Stimulated activated CD4-positive, alpha-beta T cell treated with anti-CD3 and anti-CD28 coated beads, TNF-alpha, amount 100 ng/mL, for 1 hour (primary cell): ENCODE results near the gene LARGE1.
"Not testable (repeated sequence)": the region's sequence is repeated elsewhere in the genome, so short reads cannot be mapped to it uniquely, and the experiment has no call there.

Experiments used
- DNase-seq, 3 donors: peaks; one replicate each; pipeline ENCODE4 v3.0.0-alpha.2; 2020; ENCODE audit warnings: low read depth in 3 of 3, low spot score in 1 of 3

The LARGE1 gene

DNA sequence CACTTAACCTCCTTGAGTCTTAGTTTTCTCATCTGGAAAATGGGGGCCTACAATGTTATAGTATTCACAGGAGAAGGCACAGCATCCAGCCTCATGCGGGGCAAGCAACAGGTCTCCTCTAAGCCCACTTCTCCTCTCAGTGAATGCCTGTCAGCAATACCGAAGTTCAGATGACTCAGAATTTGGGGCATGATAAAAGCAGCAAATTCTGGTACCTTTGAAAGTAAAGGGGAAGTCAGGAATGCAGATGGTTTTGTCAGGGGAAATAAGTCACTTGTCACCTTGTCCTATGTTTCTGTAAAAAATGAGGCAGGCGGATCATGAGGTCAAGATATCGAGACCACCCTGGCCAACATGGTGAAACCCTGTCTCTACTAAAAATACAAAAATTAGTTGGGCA lies 350.2 kb downstream of the LARGE1 start:
- DNase-seq: no peak

DNA sequence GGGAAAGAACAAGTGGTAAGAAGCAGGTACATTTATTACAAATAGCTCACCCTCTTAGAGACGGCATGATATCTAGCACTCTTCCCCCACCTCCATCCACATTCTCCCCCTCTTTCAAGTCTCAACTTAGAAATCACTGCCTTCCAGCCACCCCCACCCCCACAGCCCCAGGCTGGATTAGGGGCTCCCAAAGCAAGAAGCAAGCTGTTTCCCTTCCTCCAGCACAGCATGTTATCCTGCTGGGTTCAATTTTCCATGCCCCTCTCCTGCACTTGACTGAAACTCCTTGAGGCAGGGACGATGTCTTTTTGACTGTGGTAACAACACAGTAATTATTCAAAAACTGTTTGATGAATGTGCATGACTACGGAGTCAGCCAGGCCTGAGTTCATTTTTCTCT lies 350.7 kb downstream of the LARGE1 start:
- DNase-seq: no peak

GRCh38 chr22:33569018-33569417 lies 351.3 kb downstream of the LARGE1 start:
- no peak for DNase-seq

- DNase-seq: not testable (repeated sequence)
Observed at GRCh38 chr22:33566495-33566894, 353.8 kb downstream of the LARGE1 start.

DNA sequence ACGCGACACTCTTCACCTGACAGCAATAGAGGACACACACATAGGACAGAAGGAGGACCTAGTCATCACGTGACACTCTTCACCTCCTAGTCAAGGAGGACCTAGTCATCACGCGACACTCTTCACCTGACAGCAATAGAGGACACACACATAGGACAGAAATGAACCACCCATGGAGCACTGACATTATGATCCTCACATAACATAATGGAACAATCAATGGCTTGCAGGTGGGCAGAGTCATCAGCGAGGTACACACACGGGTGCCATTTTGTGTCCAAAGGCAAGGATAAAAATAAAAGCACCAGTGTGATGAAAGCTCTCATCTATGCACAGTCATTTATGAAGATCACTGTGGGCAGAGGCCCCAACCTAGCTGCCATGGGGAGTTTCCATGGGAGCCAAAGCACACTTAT lies 354.7 kb downstream of the LARGE1 start:
- no peak for DNase-seq

- no peak for DNase-seq
Observed at GRCh38 chr22:33564683-33565082, 355.6 kb downstream of the LARGE1 start.

GRCh38 chr22:33563220-33563964 lies 356.9 kb downstream of the LARGE1 start:
- DNase-seq: no peak

- DNase-seq: no peak
Observed at GRCh38 chr22:33562501-33562900, 357.8 kb downstream of the LARGE1 start.

DNA sequence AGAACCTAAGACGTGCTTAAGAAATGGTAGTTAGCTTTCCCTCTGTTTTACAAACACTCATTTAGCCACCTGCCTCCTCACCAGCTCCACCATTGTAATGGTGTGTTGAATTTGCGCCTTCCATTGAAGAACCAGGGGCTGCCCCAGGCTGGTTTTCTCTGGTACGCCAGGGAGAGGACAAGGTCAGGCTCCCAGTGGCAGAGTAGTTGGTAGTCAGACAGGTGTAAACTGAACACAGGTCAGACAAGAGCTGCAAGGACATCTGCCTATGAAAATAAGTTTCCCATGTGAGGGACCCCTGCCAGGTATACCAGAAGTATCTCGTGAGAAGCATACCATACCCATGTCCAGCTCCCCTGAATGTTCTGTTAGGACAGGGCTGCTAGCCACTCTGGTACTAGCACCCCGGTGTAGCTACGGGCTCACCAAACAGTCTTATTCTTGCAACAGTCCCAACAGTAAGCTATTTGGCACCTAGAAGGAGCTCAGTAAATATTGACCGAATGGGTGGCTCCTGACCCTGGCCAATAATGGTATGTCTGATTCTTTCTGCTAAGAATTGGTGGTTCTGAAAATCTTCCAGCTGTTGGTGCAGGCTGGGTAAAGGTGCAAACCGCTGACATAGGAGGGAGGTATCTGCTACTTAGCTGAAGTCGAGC lies 359.0 kb downstream of the LARGE1 start:
- DNase-seq: no peak

DNA sequence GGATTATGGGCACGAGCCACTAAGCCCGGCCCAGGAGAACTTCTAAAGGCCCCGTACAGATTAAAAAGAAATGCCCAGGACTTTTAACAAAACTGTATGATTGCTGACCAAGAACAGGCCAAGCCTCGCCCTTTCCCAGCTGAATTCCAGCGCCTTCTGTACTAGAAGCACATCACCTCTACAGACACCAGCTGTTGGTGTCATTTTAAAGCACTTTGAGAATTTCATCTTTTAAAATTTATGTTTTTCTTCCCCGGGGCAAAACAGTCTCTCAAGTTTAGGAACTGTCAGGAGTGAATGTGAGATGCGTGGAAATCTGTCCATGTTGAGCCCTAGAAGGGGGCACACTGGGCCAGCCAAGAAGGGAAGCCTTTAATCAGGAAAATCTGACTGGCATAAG lies 362.4 kb downstream of the LARGE1 start:
- no peak for DNase-seq

DNA sequence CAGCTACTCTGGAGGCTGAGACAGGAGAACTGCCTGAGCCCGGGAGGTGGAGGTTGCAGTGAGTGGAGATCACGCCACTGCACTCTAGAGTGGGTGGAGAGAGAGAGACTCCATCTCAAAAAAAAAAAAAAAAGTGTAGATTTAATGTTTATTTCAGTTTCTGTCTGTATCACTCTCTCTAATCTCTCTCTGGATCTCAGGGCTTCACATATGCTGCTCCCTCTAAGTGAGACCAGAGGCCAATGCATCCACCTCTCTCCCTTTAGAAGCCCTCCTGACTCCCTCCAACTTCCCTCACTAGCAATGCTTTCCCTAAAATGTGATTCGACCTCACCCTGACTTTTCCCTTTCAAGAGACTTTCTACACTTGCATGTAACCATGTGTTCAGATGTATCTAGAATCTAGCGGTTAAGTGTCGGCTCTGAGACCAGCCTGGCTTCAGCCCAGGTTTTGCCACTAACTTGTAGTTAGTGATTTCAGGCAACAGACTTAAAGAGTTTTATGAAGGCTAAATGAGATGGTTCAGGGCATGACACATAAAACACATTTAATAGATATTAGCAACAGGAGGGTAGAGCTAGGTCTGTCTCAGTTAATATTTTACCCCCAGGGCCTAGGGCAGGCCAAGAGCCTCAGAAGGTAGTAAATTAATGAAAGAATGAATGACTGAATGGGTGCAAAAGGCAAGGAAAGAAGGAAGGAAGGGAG lies 364.3 kb downstream of the LARGE1 start:
- no peak for DNase-seq

GRCh38 chr22:33553493-33553892 lies 366.8 kb downstream of the LARGE1 start:
- no peak for DNase-seq

DNA sequence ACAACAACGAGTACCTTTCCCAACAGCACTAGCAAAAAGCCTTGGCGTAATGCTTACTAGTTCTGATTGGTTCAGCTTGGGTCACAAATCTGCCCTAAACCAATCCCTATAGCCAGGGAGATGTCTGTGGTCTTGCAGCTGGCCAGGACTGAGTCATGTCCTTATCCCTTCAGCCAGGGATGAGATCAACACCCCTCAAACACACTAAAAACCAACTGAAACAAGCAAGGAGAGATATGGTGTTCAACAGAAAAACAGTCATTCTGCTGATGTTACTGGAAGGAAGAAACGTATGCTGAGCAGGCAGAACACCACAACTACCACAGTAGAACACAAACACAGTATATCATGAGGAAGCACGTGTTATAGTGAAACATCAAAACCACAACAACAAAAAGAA lies 375.6 kb downstream of the LARGE1 start:
- DNase-seq: no peak

DNA sequence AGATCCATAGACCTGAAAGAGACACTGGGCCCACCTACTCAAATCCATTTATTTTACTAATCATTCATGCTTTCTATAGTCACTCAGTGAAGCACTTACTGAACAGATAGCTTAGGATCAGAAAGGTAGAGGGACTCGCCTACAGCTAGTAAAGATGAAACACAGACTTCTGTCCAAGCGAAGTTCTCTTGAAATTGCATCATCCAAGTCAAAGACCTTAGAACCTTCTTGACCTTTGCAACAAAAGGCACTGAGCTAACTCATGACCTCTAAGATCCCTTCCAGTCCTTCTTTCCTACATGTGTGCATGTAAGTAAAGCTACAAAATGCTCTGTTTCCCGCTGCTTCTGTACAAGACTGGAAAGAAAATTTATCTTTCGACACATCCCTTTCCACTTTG lies 377.6 kb downstream of the LARGE1 start:
- DNase-seq: no peak

DNA sequence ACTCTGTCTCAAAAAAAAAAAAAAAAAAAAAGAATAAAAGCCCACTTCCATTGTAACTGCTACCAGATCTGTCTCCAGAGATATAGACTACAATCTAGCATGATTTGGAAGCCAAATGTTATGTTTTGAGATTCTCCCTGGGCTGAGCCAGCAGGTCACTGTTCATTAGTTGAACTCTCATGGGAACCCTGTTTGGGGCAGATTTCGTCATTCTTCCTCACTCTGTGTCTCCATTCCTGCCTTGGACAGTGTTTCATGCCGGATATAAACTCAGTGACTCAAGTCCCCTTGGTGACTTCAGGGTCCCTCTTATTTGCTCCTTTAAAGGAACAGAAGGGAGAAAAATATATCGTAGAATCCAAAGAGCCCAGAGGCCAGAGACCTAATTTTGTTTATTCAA lies 378.1 kb downstream of the LARGE1 start:
- DNase-seq: no peak

GRCh38 chr22:33539902-33540751 lies 380.1 kb downstream of the LARGE1 start:
- DNase-seq: no peak

DNA sequence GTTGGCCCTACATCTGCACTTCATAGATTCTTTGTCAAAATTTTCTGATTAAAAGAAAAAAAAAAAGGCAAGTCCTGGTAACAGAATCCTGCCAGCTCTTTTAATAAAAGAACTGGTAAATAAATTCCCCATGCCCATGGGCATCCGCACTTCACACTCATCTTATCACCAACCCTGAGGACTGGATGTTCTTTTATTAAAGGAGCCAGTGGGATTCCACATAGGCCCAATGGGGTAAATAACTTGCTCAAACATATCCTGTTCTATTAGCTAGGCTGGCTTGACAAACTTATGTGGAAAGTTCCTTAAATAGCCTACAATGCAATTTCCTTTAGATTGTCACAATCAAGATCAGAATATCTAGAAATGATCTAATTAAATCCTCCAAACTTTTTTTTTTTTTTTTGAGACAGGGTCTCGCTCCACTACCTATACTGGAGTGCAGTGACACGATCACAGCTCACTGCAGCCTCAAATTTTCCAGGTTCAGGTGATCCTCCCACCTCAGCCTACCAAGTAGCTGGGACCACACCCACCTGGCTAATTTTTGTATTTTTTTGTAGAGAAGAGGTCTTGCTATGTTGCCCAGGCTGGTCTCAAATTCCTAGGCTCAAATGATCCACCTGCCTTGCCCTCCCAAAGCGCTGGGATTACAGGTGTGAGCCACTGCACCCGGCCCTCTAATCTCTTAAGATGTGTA lies 380.9 kb downstream of the LARGE1 start:
- no peak for DNase-seq

- DNase-seq: no peak
Observed at GRCh38 chr22:33538277-33538885, 381.9 kb downstream of the LARGE1 start.

DNA sequence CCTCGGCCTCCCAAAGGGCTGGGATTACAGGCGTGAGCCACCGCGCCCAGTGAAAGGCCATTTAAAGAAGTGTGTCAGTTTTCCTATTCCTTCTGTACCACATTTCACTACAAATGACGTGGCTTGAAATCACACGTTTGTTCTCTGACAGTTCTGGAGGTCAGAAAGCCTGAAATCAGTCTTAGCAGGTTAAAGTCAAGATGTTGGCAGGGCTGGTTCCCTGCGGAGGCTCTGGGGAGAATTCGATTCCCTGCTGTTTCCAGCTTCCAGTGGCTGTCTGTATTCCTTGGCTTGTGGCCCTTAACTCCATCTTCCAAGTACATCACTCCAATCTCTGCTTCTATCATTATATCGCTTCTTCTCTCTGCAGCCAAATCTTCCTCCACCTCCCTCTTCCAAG lies 383.2 kb downstream of the LARGE1 start:
- no peak for DNase-seq
